Neural cell (in vitro differentiated cells): ENCODE results near the gene ABHD8. TPM values are rescaled to one million over a fixed set of nuclear protein-coding genes. Genes with fewer than 3 reads are reported as not detected.

ENCODE experiments used
- H2AFZ ChIP-seq: fragments of 200-600, 300-800 bp; sonication (generic), shearing (Covaris generic); 2 replicates; pipeline ENCODE4 v1.6.0; 2014; ENCODE audit warnings: low read depth, mild to moderate bottlenecking, antibody characterized with exemption, low read length, moderate library complexity
- H3F3A ChIP-seq: fragments of 200-600 bp; shearing (Covaris generic); 2 replicates; pipeline ENCODE4 v1.6.1; 2016; ENCODE audit warnings: mild to moderate bottlenecking, moderate library complexity, mixed read lengths, antibody characterized with exemption, low read length; ENCODE audit not compliant: insufficient read depth, poor library complexity, severe bottlenecking
- H3K27ac ChIP-seq: fragments of 200-600, 300-800 bp; sonication (generic), shearing (Covaris generic); 2 replicates; pipeline ENCODE4 v1.5.1; 2014; ENCODE audit warnings: mild to moderate bottlenecking, low read length, moderate library complexity
- H3K27me3 ChIP-seq: fragments of 300-800, 200-600 bp; sonication (generic), shearing (Covaris generic); 2 replicates; pipeline ENCODE4 v1.6.0; 2014; ENCODE audit warnings: mild to moderate bottlenecking, low read depth, low read length, moderate library complexity; ENCODE audit not compliant: insufficient read depth
- H3K36me3 ChIP-seq: fragments of 300-800, 200-600 bp; sonication (generic), shearing (Covaris generic); 2 replicates; pipeline ENCODE4 v1.5.1; 2014; ENCODE audit warnings: mild to moderate bottlenecking, antibody characterized with exemption, low read length, moderate library complexity; ENCODE audit not compliant: insufficient read depth
- H3K4me2 ChIP-seq: fragments of 300-800, 200-600 bp; sonication (generic), shearing (Covaris generic); 2 replicates; pipeline ENCODE4 v1.6.0; 2014; ENCODE audit warnings: mild to moderate bottlenecking, low read length
- H3K4me3 ChIP-seq: fragments of 300-800, 200-600 bp; sonication (generic), shearing (Covaris generic); 2 replicates; pipeline ENCODE4 v1.5.1; 2014; ENCODE audit warnings: mild to moderate bottlenecking, low read length, moderate library complexity
- H3K79me2 ChIP-seq: fragments of 200-600 bp; shearing (Covaris generic); replicated peaks from 2 replicates; pipeline ENCODE4 v1.6.0; 2014; ENCODE audit warnings: mild to moderate bottlenecking, low read length, moderate library complexity; ENCODE audit not compliant: insufficient read depth
- H3K9ac ChIP-seq: fragments of 300-800, 200-600 bp; sonication (generic), shearing (Covaris generic); 2 replicates; pipeline ENCODE4 v1.6.1; 2016; ENCODE audit warnings: mild to moderate bottlenecking, low read length, mixed read lengths
- H3K9me2 ChIP-seq: fragments of 200-600 bp; shearing (Covaris generic); 2 replicates; pipeline ENCODE4 v1.6.1; 2016; ENCODE audit warnings: mild to moderate bottlenecking, low read length, mixed read lengths; ENCODE audit not compliant: insufficient read depth
- H3K9me3 ChIP-seq: fragments of 200-600, 300-800 bp; sonication (generic), shearing (Covaris generic); 2 replicates; pipeline ENCODE4 v1.6.1; 2016; ENCODE audit warnings: mild to moderate bottlenecking, mixed run types, low read length, moderate library complexity, mixed read lengths
- H4K20me1 ChIP-seq: fragments of 200-600 bp; shearing (Covaris generic); 2 replicates; pipeline ENCODE4 v1.6.1; 2016; ENCODE audit warnings: mild to moderate bottlenecking, mixed run types; ENCODE audit not compliant: insufficient read depth
- EP300 ChIP-seq: fragments of 450-650 bp; conservative IDR thresholded peaks from 2 replicates; pipeline ENCODE4 v1.6.1; 2014; ENCODE audit warnings: antibody characterized with exemption, mild to moderate bottlenecking, moderate library complexity; ENCODE audit not compliant: poor library complexity, severe bottlenecking
- EZH2 ChIP-seq: fragments of 200-600, 300-800 bp; shearing (Covaris generic), sonication (generic); IDR thresholded peaks from 2 replicates; pipeline ENCODE4 v1.6.1; 2014; ENCODE audit warnings: antibody characterized with exemption, low read length, borderline replicate concordance, mild to moderate bottlenecking; ENCODE audit not compliant: insufficient read depth, poor library complexity, severe bottlenecking
- MXI1 ChIP-seq: fragments of 450-650 bp; conservative IDR thresholded peaks from 2 replicates; pipeline ENCODE4 v1.6.1; 2014; ENCODE audit warnings: antibody characterized with exemption, mild to moderate bottlenecking; ENCODE audit not compliant: poor library complexity, severe bottlenecking
- POLR2AphosphoS5 ChIP-seq: IDR thresholded peaks from 2 replicates; pipeline ENCODE4 v1.6.1; 2012
- RAD21 ChIP-seq: fragments of 450-650 bp; conservative IDR thresholded peaks from 2 replicates; pipeline ENCODE4 v1.6.1; 2014; ENCODE audit warnings: antibody characterized with exemption, mild to moderate bottlenecking, moderate library complexity
- SMC3 ChIP-seq: fragments of 450-650 bp; conservative IDR thresholded peaks from 2 replicates; pipeline ENCODE4 v1.6.1; 2014; ENCODE audit warnings: antibody characterized with exemption, mild to moderate bottlenecking, moderate library complexity; ENCODE audit not compliant: poor library complexity
- TAF1 ChIP-seq: IDR thresholded peaks from 2 replicates; pipeline ENCODE4 v1.6.1; 2012; ENCODE audit warnings: low read depth
- polyA plus RNA-seq: library from polyadenylated mRNA; depleted of rRNA; stranded (reverse); fragments of >200 nt; gene quantifications from 2 replicates; pipeline ENCODE4 v1.2.3, GENCODE V29; 2014
- TF ChIP-seq, protein P1 (sequence below): fragments of 450-650 bp; IDR thresholded peaks from 2 replicates; pipeline ENCODE4 v1.5.1; 2014; ENCODE audit warnings: antibody characterized with exemption, mild to moderate bottlenecking, moderate library complexity; ENCODE audit not compliant: poor library complexity, severe bottlenecking
- TF ChIP-seq, protein P2 (sequence below): IDR thresholded peaks from 2 replicates; pipeline ENCODE4 v1.6.1; 2012; ENCODE audit warnings: borderline replicate concordance

The ABHD8 gene
- polyA plus RNA-seq, 1 donor from 2014 or later: 28.1 TPM

DNA sequence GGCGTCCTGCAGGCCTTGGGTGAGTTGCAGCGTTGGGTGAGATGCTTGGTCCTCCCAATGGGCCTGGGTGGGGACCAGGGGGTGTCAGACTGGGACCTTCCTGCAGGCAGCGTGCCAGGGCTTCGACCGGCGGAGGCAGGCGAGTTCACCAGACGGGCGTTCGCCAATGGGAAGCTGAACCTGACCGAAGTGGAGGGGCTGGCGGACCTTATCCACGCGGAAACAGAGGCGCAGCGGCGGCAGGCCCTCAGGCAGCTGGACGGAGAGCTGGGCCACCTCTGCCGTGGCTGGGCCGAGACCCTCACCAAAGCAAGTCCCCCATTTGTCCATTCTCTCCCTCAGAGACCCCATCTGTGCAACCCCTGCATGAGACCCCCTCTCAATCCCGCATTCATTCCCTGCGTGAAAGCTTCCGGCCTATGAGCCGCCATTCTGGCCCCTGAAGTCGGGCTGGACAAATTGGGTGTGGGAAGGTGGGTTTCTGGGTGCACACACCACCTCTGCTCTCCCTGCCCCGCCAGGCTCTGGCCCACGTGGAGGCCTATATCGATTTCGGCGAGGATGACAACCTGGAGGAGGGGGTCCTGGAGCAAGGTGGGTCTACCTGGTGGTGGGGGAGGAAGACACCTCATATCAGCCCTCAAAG is 35.3 kb upstream of the ABHD8 start:
- H3K27me3 ChIP-seq: no peaks in the 10 kb centered on the region
- H3K36me3 ChIP-seq: no peaks in the 10 kb centered on the region
- H4K20me1 ChIP-seq: no peaks in the 10 kb centered on the region
- H3K9me3 ChIP-seq: no peaks in the 10 kb centered on the region
- H3K9ac ChIP-seq: peak overlapping the region; percentile 68
- peak overlapping the region; percentile 72 for H3K4me3 ChIP-seq
- H3K27ac ChIP-seq: no peak overlapping the region
- TF ChIP-seq POLR2AphosphoS5 (no peak), TAF1 (no peak), SMC3 (no peak), MXI1 (no peak), RAD21 (no peak), EZH2 (no peak), EP300 (no peak)
- TF ChIP-seq, protein P1, sequence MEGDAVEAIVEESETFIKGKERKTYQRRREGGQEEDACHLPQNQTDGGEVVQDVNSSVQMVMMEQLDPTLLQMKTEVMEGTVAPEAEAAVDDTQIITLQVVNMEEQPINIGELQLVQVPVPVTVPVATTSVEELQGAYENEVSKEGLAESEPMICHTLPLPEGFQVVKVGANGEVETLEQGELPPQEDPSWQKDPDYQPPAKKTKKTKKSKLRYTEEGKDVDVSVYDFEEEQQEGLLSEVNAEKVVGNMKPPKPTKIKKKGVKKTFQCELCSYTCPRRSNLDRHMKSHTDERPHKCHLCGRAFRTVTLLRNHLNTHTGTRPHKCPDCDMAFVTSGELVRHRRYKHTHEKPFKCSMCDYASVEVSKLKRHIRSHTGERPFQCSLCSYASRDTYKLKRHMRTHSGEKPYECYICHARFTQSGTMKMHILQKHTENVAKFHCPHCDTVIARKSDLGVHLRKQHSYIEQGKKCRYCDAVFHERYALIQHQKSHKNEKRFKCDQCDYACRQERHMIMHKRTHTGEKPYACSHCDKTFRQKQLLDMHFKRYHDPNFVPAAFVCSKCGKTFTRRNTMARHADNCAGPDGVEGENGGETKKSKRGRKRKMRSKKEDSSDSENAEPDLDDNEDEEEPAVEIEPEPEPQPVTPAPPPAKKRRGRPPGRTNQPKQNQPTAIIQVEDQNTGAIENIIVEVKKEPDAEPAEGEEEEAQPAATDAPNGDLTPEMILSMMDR: no peak
- TF ChIP-seq, protein P2, sequence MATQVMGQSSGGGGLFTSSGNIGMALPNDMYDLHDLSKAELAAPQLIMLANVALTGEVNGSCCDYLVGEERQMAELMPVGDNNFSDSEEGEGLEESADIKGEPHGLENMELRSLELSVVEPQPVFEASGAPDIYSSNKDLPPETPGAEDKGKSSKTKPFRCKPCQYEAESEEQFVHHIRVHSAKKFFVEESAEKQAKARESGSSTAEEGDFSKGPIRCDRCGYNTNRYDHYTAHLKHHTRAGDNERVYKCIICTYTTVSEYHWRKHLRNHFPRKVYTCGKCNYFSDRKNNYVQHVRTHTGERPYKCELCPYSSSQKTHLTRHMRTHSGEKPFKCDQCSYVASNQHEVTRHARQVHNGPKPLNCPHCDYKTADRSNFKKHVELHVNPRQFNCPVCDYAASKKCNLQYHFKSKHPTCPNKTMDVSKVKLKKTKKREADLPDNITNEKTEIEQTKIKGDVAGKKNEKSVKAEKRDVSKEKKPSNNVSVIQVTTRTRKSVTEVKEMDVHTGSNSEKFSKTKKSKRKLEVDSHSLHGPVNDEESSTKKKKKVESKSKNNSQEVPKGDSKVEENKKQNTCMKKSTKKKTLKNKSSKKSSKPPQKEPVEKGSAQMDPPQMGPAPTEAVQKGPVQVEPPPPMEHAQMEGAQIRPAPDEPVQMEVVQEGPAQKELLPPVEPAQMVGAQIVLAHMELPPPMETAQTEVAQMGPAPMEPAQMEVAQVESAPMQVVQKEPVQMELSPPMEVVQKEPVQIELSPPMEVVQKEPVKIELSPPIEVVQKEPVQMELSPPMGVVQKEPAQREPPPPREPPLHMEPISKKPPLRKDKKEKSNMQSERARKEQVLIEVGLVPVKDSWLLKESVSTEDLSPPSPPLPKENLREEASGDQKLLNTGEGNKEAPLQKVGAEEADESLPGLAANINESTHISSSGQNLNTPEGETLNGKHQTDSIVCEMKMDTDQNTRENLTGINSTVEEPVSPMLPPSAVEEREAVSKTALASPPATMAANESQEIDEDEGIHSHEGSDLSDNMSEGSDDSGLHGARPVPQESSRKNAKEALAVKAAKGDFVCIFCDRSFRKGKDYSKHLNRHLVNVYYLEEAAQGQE: no peak
- no peak overlapping the region for H2AFZ ChIP-seq
- no peaks in the 10 kb centered on the region for H3K9me2 ChIP-seq
- H3F3A ChIP-seq: peaks cover 6% of the 10 kb centered on the region
- H3K4me2 ChIP-seq: peak overlapping the region; percentile 76
- H3K79me2 ChIP-seq: peaks cover 7% of the 10 kb centered on the region

DNA sequence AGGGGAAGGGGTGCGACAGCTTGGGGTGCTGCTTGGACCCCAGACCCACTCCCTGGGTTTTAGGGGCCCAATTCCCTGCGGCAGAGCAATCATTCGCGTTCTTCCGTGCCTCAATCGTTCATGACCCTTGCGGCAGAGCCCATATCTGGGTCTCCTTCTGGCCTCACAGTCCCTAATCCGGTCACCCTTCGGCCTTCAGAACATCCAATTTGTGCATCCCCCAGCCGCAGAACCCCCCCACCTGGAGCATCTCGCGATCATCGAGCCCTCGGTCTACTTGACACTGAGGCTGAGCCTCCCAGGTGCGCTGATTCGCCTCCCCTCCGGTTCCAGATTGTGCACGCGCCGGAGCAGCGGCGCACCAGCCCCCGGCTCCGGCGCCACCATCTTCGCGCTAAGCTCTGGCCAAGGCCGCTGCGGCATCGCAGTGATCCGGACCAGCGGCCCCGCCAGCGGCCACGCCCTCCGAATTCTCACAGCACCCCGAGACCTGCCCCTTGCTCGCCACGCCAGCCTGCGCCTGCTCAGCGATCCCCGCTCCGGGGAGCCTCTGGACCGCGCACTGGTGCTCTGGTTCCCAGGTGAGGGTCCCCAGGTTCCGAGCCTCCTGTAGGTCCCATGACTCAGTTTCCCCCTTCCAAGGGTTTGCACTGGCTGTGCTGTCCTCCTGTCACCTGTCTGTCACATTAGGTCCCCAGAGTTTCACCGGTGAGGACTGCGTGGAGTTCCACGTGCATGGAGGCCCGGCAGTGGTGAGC is 34.6 kb upstream of the ABHD8 start:
- H3F3A ChIP-seq: peaks cover 6% of the 10 kb centered on the region
- peak overlapping the region; percentile 76 for H3K4me2 ChIP-seq
- no peaks in the 10 kb centered on the region for H3K9me3 ChIP-seq
- peaks cover 7% of the 10 kb centered on the region for H3K79me2 ChIP-seq
- TF ChIP-seq SMC3 (no peak), MXI1 (peak; percentile 42)
- H3K27me3 ChIP-seq: no peaks in the 10 kb centered on the region
- H3K36me3 ChIP-seq: no peaks in the 10 kb centered on the region
- peak overlapping the region; percentile 72 for H3K4me3 ChIP-seq
- H3K27ac ChIP-seq: peak overlapping the region; percentile 14
- H3K9ac ChIP-seq: peak overlapping the region; percentile 68
- H2AFZ ChIP-seq: peak overlapping the region; percentile 57
- no peaks in the 10 kb centered on the region for H3K9me2 ChIP-seq
- no peaks in the 10 kb centered on the region for H4K20me1 ChIP-seq
